ENCODE data around the gene FAM240A.
"Not testable (repeated sequence)": the region's sequence is repeated elsewhere in the genome, so short reads cannot be mapped to it uniquely, and the experiment has no call there.

FAM240A gene

GRCh38 chr3:46586738-46587246, 25.5 kb upstream of the FAM240A start:
- DNase-seq (ENCODE audit: low read depth), result no peak

DNA sequence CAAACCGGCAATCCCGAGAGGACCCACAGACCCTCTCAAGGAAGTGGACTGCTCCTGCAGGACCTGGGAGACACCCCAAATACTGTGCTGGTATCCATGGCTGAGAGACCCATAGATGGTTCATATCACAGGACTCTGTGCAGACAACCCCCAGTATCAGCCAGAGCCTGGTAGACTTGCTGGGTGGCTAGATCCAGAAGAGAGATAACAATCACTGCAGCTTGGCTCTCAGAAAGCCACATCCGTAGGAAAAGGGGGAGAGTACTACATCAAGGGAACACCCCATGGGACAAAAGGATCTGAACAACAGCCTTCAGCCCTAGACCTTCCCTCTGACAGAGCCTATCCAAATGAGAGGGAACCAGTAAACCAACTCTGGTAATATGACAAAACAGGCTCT, 25.1 kb upstream of the FAM240A start:
- not testable (repeated sequence) for DNase-seq (ENCODE audit: low read depth)

DNA sequence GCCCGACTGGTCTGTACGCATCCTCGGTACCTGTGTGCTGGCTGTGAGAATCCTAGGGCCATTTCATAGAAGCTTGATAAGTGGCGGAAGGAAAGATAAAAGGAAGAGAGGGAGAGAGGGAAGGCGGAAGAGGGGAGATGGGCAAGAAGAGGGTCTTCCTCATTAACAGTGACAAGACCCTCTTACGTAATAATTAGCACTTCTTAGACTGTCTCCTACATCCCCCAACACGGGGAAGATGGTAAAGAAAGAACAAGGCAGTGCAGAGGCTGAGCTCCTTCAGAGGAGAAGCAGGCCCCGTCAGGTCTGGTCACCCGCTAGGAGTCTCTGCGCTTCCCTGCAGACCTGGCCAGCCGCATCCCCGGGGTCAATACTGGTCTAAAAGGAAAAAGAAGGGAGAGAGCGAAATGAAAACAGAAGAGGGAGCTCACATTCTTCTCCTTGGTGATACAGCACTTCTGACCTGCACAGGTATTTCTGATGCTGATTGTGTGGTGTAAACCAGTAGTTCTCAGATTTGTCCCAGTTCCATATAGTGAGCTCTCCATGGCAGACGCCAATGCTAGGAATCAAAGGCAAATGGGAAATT, 19.0 kb upstream of the FAM240A start:
- DNase-seq (ENCODE audit: low read depth), result no peak

- no peak for DNase-seq (ENCODE audit: low read depth)
Observed at GRCh38 chr3:46593979-46594378, 18.3 kb upstream of the FAM240A start.

DNA sequence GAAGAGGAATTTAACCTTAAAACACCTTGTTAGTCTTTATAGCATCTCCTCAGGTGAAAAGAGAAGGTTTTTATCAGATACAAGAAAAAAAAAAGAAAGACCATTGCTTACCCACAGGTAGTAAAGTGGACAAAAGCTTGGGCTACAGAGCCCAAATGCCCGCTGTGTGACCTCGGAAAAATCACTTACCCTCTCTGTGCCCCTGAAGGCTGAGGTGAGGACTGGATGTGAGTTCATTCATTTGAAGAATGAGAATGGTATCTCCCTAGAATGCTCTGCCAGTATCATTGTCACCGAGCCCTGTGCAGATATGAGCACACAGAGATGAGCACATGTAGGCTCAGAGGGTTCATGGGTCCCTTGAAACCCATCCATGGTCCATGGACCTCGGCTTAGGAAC, 17.6 kb upstream of the FAM240A start:
- no peak for DNase-seq (ENCODE audit: low read depth)

DNA sequence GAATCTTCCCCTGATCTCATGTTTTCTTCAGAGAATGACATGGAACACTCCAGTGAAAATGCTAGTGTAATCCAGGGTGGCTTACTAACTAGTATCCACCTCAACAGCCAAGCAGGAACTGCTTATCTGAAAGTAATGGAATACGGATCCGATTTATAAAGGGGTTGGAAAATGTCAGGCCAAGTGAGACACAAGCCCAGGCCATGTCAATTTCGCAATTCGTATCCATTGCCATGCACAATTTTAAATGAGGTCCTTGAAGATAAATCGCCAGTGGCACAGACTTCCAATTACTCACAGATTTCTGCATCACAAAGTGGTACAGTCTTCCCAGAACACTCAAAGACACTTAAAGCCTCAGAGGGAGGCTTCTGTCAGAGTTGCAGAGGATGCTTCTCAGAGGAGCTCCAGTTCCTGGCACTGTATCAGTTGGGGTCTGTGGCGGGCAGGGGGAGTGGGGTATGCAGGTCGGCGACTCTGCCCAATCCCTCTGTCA, 16.5 kb upstream of the FAM240A start:
- DNase-seq (ENCODE audit: low read depth), result no peak

DNA sequence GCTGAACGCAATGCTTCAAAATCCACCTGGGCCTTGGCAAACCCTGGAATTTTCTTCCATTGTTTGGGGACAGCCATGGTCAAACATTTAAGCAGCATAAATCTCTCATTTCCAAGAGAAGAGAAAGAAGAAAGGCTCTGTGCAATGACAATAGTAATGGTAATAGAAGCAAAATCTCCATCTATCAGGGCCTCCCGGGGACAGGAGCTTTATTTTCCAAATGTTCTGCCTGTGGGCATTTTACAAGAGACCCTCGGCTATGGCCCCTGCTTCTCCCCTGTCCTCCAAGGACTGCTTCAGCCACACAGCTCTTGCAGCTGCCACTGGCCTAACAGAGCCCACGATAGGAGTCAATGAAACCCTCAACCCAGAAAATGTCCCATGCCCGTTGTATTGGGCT, 12.7 kb upstream of the FAM240A start:
- no peak for DNase-seq (ENCODE audit: low read depth)

- DNase-seq (ENCODE audit: low read depth), result no peak
Observed at GRCh38 chr3:46603446-46604046, 8.8 kb upstream of the FAM240A start.

GRCh38 chr3:46604127-46604526, 8.2 kb upstream of the FAM240A start:
- DNase-seq (ENCODE audit: low read depth), result no peak

DNA sequence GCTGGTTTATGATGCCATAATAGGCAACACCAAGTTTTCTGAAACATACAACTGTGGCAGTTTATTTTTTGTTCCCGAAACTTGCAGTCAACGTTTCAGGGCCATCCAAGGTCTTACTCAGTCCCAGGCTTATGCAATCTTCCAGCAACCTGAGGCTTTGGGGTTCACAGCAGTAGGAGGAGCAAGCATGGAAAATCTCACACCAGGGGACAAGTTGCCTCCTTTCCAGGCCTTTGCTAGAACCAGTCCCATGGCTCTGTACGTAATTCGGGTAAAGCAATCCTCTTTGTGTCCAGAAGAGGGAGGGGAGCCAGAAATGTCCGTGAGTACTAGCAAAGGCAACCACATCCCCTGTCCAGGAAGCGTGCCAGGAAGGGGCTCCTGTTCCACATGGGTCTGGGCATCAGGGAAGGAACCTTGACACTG, 4.7 kb upstream of the FAM240A start:
- DNase-seq (ENCODE audit: low read depth), result no peak

DNA sequence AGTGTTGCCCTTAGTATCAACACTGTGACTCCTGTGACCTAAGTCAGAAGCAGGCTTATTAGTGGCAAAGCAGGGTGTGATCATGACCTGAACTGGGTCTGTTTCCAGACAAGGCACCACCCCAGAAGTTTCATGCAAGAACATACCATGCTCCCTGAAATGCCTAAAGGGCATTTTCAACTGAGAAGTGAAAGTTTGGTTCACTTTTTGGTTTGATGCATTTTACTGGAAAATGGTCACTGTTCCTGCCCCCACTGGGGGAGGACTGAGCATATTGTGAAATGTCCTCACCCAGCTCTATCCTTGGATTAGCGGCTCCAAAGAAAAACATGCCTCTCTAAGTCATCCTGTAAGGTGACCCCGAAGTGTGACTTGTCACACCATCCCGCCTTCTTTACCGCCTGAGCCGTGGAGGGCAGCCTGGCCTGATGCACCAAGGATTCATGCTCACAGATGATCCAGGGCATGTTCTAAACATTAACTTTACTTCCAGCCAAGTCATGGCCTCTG, 3.1 kb upstream of the FAM240A start:
- no peak for DNase-seq (ENCODE audit: low read depth)

GRCh38 chr3:46609944-46610722, 2.2 kb upstream of the FAM240A start:
- DNase-seq (ENCODE audit: low read depth), result no peak

DNA sequence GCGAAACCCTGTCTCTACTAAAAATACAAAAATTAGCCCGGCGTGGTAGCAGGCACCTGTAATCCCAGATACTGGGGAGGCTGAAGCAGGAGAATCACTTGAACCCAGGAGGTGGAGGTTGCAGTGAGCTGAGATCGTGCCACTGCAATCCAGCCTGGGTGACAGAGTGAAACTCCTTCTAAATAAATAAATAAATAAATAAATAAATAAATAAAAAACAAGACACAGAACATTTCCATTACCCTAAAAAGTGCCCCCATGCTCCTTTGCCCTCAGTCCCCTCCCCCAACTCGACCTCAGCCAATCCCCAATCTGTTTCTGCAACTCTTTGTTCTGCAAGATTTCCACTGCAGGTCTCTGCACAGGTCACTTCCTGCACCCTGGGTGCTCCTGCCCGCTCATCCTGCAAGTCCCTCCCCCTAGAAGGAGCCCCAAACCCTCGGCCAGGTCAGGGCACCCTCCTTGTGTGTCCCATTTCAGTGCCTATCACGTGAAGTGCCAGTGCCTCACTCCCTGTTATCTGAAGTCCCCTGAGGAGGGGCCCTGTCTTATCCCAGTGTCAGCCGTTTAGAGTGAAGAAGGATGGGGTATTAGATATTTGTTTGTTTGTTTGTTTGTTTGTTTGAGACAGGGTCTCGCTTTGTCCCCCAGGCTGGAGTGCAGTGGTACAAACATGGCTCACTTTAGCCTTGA, 1.1 kb downstream of the FAM240A start:
- no peak for DNase-seq (ENCODE audit: low read depth)

DNA sequence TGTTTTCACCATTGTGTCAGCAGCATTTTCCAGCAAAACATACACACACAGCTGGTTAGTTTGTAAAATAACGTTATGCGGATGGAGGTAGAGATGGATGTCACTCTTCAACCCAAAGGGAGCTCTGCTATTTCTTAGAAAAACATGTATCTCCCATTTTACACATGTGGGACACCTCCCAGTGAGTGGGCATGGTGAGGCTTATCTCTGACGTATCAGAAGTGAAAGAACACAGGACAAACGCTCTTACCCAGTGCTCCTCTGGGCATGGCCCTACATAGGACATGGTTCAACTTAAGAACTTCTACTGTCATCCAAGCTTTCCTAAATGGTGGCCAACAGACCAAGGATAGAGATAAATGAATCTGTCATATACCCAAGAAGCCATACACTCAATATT, 2.1 kb downstream of the FAM240A start:
- no peak for DNase-seq (ENCODE audit: low read depth)

DNA sequence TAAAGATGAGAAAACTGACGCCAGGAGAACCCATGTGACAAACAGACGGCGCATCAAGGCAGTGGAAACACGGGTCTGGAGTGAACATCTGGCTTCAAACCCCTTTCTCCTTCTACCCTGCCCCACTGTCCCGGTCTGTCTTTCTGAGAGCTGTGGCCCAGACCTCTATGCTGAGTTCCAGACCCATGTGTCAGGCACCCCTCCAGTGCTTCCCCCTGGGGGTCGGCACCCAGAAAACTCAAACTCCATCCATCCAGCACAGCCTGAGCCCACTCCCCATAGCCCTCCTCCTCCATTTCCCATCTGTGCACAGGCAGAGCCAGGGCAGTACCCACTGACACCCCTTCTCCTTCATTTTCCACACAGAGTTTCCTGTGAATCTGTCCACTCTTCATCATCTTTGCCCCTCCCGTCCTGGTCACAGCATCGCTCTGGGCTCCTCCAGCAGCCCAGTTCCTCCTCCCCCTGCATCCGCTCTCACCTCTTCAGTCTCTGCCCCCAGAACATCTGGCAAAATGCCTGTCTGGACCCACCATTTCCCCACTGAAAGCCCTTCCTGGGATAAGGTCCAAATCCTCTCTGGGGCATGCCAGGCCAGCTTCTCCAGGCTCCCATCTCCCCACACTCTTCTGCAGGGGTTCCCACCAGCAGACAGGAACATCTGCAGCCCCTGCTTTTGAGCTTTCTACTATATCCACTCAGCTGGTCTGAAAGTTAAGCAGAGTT, 2.9 kb downstream of the FAM240A start:
- no peak for DNase-seq (ENCODE audit: low read depth)

GRCh38 chr3:46615976-46616375, 3.7 kb downstream of the FAM240A start:
- no peak for DNase-seq (ENCODE audit: low read depth)

GRCh38 chr3:46617941-46618340, 5.6 kb downstream of the FAM240A start:
- no peak for DNase-seq (ENCODE audit: low read depth)

- DNase-seq (ENCODE audit: low read depth), result no peak
Observed at GRCh38 chr3:46619845-46620778, 7.8 kb downstream of the FAM240A start.

GRCh38 chr3:46624533-46624932, 12.2 kb downstream of the FAM240A start:
- no peak for DNase-seq (ENCODE audit: low read depth)

DNA sequence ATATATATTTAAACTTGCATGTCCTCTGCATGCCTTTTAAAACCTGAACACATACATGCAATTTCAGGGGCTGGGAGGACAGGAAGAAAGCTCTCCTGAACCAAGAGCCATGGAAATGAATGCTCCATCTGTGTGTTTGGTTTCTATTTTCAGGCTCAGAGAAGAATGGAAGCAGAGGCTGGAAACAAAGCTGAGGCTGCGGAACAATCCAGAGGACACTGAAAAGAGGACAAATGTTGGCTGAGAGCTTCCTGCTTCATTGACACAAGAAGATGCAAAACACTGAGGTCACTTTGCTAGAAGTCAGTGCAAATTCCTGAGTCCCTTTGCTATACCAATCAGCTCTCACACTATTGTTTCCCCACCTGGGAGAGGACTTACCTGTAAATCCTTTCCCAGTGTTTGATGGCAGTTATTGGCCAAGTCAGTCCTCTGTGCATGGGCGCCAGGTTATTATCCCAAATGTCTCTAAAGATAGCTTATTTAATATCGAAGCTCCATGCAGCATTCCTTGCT, 12.7 kb downstream of the FAM240A start:
- no peak for DNase-seq (ENCODE audit: low read depth)
